ENCODE results near the gene RAB40A. TPM values are rescaled to one million over a fixed set of nuclear protein-coding genes. Genes with fewer than 3 reads are reported as not detected.

The RAB40A gene
- total and polyA plus RNA-seq, 4 donors: 0.03 to 0.33 (median 0.07) TPM

DNA sequence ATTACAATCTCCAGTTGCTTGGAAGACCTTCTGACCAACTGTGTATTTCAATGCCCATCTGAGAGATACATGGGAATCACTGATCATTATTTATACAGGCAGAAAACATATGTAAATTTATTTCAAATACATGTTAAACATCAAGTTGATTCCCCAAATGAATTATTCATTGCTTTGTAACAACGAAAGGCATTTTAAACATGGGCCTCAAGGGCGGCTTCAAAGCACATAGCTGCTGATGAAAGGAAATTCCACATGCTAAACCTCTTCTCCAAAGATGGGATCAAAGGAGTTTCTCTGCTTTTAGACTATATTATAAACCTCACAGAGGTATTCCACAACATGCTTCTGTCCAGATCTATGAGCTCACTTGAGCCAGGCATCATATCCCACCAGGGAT, 4.3 kb upstream of the RAB40A start:
- Histone ChIP-seq H3K9me3 (ENCODE audit: control insufficient read depth in 4 of 4, low read length in 3 of 4) (no peaks in the 10 kb centered on the region), H3K4me3 (ENCODE audit: low read depth in 1 of 3, low read length in 3 of 3) (no peak overlapping the region), H3K27ac (ENCODE audit: low read depth in 1 of 2, low read length in 2 of 2) (no peak overlapping the region), H3K27me3 (ENCODE audit: control insufficient read depth in 4 of 4, insufficient read depth in 4 of 4, low read length in 3 of 4) (peaks cover 0 to 3% (median 0%) of the 10 kb centered on the region in 4 donors), H3K9ac (ENCODE audit: low read depth in 1 of 2, low read length in 2 of 2) (no peak overlapping the region), H3K36me3 (ENCODE audit: control insufficient read depth in 4 of 4, insufficient read depth in 3 of 4, low read depth in 1 of 4, low read length in 3 of 4) (no peaks in the 10 kb centered on the region), H3K4me1 (ENCODE audit: control insufficient read depth in 4 of 4, insufficient read depth in 4 of 4, low read length in 3 of 4) (no peaks in the 10 kb centered on the region)
- TF ChIP-seq YY1 (IDR thresholded peaks at IDR 0.05) (no peak), EGR1 (IDR thresholded peaks at IDR 0.05; ENCODE audit: low read depth in 2 of 2) (no peak), FOXA1 (IDR thresholded peaks at IDR 0.05) (no peak), RAD21 (IDR thresholded peaks at IDR 0.05) (no peak), FOXA2 (IDR thresholded peaks at IDR 0.05) (no peak), HNF4A (conservative IDR thresholded peaks at IDR 0.05) (no peak), SP1 (IDR thresholded peaks at IDR 0.05) (no peak)
- TF ChIP-seq, protein P1, sequence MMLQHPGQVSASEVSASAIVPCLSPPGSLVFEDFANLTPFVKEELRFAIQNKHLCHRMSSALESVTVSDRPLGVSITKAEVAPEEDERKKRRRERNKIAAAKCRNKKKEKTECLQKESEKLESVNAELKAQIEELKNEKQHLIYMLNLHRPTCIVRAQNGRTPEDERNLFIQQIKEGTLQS (IDR thresholded peaks at IDR 0.05): no peak
- TF ChIP-seq, protein P2, sequence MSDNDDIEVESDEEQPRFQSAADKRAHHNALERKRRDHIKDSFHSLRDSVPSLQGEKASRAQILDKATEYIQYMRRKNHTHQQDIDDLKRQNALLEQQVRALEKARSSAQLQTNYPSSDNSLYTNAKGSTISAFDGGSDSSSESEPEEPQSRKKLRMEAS (IDR thresholded peaks at IDR 0.05): no peak
- TF ChIP-seq, protein P3, sequence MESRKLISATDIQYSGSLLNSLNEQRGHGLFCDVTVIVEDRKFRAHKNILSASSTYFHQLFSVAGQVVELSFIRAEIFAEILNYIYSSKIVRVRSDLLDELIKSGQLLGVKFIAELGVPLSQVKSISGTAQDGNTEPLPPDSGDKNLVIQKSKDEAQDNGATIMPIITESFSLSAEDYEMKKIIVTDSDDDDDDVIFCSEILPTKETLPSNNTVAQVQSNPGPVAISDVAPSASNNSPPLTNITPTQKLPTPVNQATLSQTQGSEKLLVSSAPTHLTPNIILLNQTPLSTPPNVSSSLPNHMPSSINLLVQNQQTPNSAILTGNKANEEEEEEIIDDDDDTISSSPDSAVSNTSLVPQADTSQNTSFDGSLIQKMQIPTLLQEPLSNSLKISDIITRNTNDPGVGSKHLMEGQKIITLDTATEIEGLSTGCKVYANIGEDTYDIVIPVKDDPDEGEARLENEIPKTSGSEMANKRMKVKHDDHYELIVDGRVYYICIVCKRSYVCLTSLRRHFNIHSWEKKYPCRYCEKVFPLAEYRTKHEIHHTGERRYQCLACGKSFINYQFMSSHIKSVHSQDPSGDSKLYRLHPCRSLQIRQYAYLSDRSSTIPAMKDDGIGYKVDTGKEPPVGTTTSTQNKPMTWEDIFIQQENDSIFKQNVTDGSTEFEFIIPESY (IDR thresholded peaks at IDR 0.05): no peak
- WGBS: 95% methylated on average over 2 of the region's 2 CpGs
- no peak for DNase-seq (ENCODE audit: low spot score)

DNA sequence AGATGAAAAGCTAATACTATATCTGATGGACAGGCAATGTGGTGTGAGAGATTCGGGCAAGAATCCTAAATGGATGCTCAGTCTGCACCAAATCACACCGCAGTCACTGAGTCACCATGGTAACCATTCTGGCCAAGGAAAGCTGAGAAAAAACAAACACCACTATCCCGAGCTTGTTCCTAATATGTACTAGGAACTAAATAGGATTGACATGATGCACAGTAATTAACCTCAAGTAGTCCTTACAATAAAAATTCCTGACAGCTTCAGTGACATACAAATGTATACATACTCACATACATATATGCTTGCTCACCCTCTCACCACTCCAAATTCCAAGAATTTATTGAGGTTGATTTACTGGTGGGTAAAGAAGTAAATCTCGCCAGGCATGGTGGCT, 1.1 kb upstream of the RAB40A start:
- Histone ChIP-seq H3K27me3 (ENCODE audit: control insufficient read depth in 4 of 4, insufficient read depth in 4 of 4, low read length in 3 of 4) (peaks cover 0 to 3% (median 0%) of the 10 kb centered on the region in 4 donors), H3K36me3 (ENCODE audit: control insufficient read depth in 4 of 4, insufficient read depth in 3 of 4, low read depth in 1 of 4, low read length in 3 of 4) (no peaks in the 10 kb centered on the region), H3K4me3 (ENCODE audit: low read depth in 1 of 3, low read length in 3 of 3) (no peak overlapping the region), H3K27ac (ENCODE audit: low read depth in 1 of 2, low read length in 2 of 2) (no peak overlapping the region), H3K4me1 (ENCODE audit: control insufficient read depth in 4 of 4, insufficient read depth in 4 of 4, low read length in 3 of 4) (no peaks in the 10 kb centered on the region), H3K9me3 (ENCODE audit: control insufficient read depth in 4 of 4, low read length in 3 of 4) (no peaks in the 10 kb centered on the region), H3K9ac (ENCODE audit: low read depth in 1 of 2, low read length in 2 of 2) (no peak overlapping the region)
- 83% methylated on average over 4 of the region's 4 CpGs for WGBS
- DNase-seq (ENCODE audit: low spot score): no peak
- no peak for TF ChIP-seq RAD21 (IDR thresholded peaks at IDR 0.05)
- TF ChIP-seq EGR1 (IDR thresholded peaks at IDR 0.05; ENCODE audit: low read depth in 2 of 2): no peak
- TF ChIP-seq, protein P4, sequence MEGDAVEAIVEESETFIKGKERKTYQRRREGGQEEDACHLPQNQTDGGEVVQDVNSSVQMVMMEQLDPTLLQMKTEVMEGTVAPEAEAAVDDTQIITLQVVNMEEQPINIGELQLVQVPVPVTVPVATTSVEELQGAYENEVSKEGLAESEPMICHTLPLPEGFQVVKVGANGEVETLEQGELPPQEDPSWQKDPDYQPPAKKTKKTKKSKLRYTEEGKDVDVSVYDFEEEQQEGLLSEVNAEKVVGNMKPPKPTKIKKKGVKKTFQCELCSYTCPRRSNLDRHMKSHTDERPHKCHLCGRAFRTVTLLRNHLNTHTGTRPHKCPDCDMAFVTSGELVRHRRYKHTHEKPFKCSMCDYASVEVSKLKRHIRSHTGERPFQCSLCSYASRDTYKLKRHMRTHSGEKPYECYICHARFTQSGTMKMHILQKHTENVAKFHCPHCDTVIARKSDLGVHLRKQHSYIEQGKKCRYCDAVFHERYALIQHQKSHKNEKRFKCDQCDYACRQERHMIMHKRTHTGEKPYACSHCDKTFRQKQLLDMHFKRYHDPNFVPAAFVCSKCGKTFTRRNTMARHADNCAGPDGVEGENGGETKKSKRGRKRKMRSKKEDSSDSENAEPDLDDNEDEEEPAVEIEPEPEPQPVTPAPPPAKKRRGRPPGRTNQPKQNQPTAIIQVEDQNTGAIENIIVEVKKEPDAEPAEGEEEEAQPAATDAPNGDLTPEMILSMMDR (IDR thresholded peaks at IDR 0.05; ENCODE audit: low read depth, low read length, missing input control): no peak
- TF ChIP-seq, protein P3 (IDR thresholded peaks at IDR 0.05): no peak
- no peak for TF ChIP-seq HNF4A (conservative IDR thresholded peaks at IDR 0.05)
- no peak for TF ChIP-seq RXRA (IDR thresholded peaks at IDR 0.05)
- no peak for TF ChIP-seq GABPA (IDR thresholded peaks at IDR 0.05 in 1 of 2, conservative IDR thresholded peaks at IDR 0.05 in 1 of 2)
- no peak for TF ChIP-seq FOXA1 (IDR thresholded peaks at IDR 0.05)
- TF ChIP-seq YY1 (IDR thresholded peaks at IDR 0.05): no peak
- TF ChIP-seq, protein P1 (IDR thresholded peaks at IDR 0.05): no peak
- TF ChIP-seq, protein P5, sequence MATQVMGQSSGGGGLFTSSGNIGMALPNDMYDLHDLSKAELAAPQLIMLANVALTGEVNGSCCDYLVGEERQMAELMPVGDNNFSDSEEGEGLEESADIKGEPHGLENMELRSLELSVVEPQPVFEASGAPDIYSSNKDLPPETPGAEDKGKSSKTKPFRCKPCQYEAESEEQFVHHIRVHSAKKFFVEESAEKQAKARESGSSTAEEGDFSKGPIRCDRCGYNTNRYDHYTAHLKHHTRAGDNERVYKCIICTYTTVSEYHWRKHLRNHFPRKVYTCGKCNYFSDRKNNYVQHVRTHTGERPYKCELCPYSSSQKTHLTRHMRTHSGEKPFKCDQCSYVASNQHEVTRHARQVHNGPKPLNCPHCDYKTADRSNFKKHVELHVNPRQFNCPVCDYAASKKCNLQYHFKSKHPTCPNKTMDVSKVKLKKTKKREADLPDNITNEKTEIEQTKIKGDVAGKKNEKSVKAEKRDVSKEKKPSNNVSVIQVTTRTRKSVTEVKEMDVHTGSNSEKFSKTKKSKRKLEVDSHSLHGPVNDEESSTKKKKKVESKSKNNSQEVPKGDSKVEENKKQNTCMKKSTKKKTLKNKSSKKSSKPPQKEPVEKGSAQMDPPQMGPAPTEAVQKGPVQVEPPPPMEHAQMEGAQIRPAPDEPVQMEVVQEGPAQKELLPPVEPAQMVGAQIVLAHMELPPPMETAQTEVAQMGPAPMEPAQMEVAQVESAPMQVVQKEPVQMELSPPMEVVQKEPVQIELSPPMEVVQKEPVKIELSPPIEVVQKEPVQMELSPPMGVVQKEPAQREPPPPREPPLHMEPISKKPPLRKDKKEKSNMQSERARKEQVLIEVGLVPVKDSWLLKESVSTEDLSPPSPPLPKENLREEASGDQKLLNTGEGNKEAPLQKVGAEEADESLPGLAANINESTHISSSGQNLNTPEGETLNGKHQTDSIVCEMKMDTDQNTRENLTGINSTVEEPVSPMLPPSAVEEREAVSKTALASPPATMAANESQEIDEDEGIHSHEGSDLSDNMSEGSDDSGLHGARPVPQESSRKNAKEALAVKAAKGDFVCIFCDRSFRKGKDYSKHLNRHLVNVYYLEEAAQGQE (IDR thresholded peaks at IDR 0.05): no peak
- TF ChIP-seq SP1 (IDR thresholded peaks at IDR 0.05): no peak
- no peak for TF ChIP-seq FOXA2 (IDR thresholded peaks at IDR 0.05)
- TF ChIP-seq JUND (IDR thresholded peaks at IDR 0.05): no peak
- no peak for TF ChIP-seq HNF4G (IDR thresholded peaks at IDR 0.05)
- no peak for TF ChIP-seq NR2F2 (IDR thresholded peaks at IDR 0.05)

Data from liver (tissue), 9 donors.